Osteocyte (in vitro differentiated cells): ENCODE results near the gene C15orf40. TPM values are rescaled to one million over a fixed set of nuclear protein-coding genes. Genes with fewer than 3 reads are reported as not detected.

Experiments used
- DNase-seq: peaks from one replicate; pipeline ENCODE4 v3.0.0; 2021; ENCODE audit warnings: mixed read lengths; ENCODE audit not compliant: unreplicated experiment; ENCODE audit errors: extremely low spot score
- H3K27ac Mint-ChIP-seq: one replicate; pipeline ENCODE4 v1.8.0; 2021; ENCODE audit warnings: mild to moderate bottlenecking, mixed read lengths; ENCODE audit not compliant: unreplicated experiment
- H3K27me3 Mint-ChIP-seq: one replicate; pipeline ENCODE4 v1.8.0; 2021; ENCODE audit warnings: mixed read lengths; ENCODE audit not compliant: unreplicated experiment
- H3K36me3 Mint-ChIP-seq: one replicate; pipeline ENCODE4 v1.8.0; 2021; ENCODE audit warnings: mixed read lengths; ENCODE audit not compliant: unreplicated experiment
- H3K4me1 Mint-ChIP-seq: one replicate; pipeline ENCODE4 v1.8.0; 2021; ENCODE audit warnings: mixed read lengths; ENCODE audit not compliant: unreplicated experiment
- H3K4me3 Mint-ChIP-seq: one replicate; pipeline ENCODE4 v1.8.0; 2021; ENCODE audit warnings: mild to moderate bottlenecking, moderate library complexity, mixed read lengths; ENCODE audit not compliant: unreplicated experiment
- H3K9me3 Mint-ChIP-seq: one replicate; pipeline ENCODE4 v1.8.0; 2021; ENCODE audit warnings: mixed read lengths; ENCODE audit not compliant: unreplicated experiment
- total RNA-seq: library from RNA; stranded (reverse); gene quantifications from 2 replicates; pipeline ENCODE4 v1.2.1, GENCODE V29; 2021
- TF ChIP-seq, protein P1 (sequence below): fragments of 200-600 bp; sonication (generic); IDR thresholded peaks from 2 replicates; pipeline ENCODE4 v1.5.0; 2021; ENCODE audit warnings: antibody characterized with exemption, mild to moderate bottlenecking, moderate library complexity

The C15orf40 gene
- total RNA-seq, 1 donor from 2014 or later = 24.5 TPM

DNA sequence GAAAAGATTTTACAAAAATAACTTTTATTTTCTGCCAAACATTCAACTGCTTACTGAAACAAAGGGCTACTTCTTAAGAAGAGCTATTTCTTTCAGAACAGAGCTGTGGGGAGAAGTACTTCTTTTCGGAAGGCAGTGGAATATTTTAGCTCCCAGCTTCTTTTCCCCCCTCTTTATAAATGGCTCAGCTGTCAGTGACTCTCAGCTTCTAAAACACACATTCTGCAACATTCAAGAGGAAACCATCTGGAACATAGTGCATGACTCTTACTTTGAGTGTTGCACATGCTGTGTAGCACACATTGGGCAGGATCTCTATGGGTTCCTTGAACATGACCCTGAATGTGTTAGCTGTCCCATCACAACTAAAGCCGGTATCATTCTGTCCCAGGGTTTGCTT is 7.0 kb upstream of the C15orf40 start:
- no peak overlapping the region for H3K27ac Mint-ChIP-seq
- no peak overlapping the region for H3K4me3 Mint-ChIP-seq
- H3K27me3 Mint-ChIP-seq = no peaks in the 10 kb centered on the region
- DNase-seq = no peak
- H3K36me3 Mint-ChIP-seq = peaks cover 15% of the 10 kb centered on the region
- TF ChIP-seq, protein P1, sequence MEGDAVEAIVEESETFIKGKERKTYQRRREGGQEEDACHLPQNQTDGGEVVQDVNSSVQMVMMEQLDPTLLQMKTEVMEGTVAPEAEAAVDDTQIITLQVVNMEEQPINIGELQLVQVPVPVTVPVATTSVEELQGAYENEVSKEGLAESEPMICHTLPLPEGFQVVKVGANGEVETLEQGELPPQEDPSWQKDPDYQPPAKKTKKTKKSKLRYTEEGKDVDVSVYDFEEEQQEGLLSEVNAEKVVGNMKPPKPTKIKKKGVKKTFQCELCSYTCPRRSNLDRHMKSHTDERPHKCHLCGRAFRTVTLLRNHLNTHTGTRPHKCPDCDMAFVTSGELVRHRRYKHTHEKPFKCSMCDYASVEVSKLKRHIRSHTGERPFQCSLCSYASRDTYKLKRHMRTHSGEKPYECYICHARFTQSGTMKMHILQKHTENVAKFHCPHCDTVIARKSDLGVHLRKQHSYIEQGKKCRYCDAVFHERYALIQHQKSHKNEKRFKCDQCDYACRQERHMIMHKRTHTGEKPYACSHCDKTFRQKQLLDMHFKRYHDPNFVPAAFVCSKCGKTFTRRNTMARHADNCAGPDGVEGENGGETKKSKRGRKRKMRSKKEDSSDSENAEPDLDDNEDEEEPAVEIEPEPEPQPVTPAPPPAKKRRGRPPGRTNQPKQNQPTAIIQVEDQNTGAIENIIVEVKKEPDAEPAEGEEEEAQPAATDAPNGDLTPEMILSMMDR = no peak
- peaks cover 5% of the 10 kb centered on the region for H3K4me1 Mint-ChIP-seq
- H3K9me3 Mint-ChIP-seq = no peaks in the 10 kb centered on the region

DNA sequence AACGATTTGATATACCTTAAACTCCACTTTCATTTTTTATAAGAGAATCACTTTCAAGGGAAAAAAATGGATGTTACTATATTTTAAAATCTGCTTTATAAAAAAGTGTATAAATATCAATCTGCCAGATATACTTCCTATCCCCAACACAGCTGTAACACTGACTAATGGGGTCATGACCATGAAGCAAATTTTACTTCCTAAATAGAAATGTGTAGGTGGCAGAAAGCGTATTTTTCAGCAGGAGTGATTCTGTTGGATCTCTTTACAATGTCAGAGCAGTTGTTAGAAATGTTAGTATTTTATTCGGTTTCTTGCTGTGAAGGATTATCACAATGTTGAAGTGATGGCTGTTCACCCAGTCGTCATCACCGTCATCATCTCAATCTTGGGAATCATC is 5.5 kb upstream of the C15orf40 start:
- peaks cover 15% of the 10 kb centered on the region for H3K36me3 Mint-ChIP-seq
- H3K27ac Mint-ChIP-seq = no peak overlapping the region
- no peak for DNase-seq
- no peak overlapping the region for H3K4me3 Mint-ChIP-seq
- H3K4me1 Mint-ChIP-seq = peaks cover 16% of the 10 kb centered on the region
- H3K9me3 Mint-ChIP-seq = no peaks in the 10 kb centered on the region
- TF ChIP-seq, protein P1 = no peak
- H3K27me3 Mint-ChIP-seq = no peaks in the 10 kb centered on the region

DNA sequence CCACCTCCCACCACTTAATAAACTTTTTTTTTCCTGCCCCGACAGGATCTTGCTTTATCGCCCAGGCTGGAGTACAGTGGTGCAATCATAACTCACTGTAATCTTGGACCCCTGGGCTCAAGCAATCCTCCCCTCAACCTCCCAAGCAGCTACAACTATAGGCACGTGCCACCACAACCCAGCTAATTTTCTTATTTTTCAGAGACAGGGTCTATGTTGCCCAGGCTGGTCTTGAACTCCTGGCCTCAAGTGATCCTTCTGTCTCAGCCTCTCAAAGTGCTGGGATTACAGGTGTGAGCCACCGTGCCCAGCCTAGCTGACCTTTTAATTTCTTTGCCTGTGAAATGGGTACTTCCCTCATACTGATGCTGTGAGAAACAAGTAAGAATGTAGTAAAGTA is 3.9 kb upstream of the C15orf40 start:
- TF ChIP-seq, protein P1 = no peak
- Mint-ChIP-seq H3K4me1 (peaks cover 26% of the 10 kb centered on the region), H3K27ac (no peak overlapping the region), H3K9me3 (no peaks in the 10 kb centered on the region), H3K27me3 (no peaks in the 10 kb centered on the region), H3K36me3 (peaks cover 14% of the 10 kb centered on the region), H3K4me3 (no peak overlapping the region)
- no peak for DNase-seq

DNA sequence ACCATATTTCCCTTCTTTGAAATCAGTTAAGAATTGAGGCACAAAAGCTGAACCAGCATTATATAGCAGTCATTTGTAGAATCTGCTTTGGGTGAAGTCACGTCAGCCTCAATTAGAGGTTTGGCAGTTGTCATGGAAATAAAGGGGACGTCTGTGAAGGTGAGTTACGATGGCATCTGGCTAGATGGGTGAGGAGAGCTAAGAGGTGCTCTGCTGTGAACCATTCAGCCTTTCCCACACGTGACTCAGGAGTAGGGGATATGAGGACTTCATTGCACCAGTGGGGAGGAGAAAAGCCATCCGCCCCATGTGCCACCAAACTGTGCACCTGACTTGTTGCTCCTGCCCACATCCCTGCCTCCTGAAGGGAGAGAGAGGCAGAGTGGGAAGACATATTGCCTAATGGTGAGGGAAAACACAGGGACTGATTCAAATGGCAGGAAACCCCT is 2.8 kb upstream of the C15orf40 start:
- Mint-ChIP-seq H3K36me3 (peaks cover 11% of the 10 kb centered on the region), H3K4me1 (peaks cover 35% of the 10 kb centered on the region), H3K4me3 (no peak overlapping the region), H3K9me3 (no peaks in the 10 kb centered on the region), H3K27me3 (no peaks in the 10 kb centered on the region), H3K27ac (no peak overlapping the region)
- TF ChIP-seq, protein P1 = no peak
- DNase-seq = no peak

DNA sequence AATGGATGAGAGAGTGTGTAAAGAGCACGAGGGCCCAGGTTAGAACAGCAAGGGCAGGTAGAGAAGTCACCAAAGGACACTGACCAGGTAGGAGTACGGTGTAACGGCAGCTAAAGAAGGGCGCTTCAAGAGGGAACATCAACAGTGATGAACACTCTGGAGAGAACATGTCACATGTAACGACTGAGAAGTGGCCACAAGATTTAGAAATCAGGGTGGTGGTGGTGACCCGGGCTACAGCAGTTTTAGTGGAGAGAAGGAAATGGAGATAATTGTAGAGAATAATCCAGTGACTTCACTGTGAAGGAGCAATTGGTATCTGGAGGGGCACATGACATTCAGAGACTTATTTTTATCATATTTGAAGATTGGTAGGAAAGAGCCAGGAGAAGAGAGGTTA is 1.2 kb upstream of the C15orf40 start:
- TF ChIP-seq, protein P1 = no peak
- no peak for DNase-seq
- Mint-ChIP-seq H3K4me3 (peak overlapping the region; percentile 91), H3K27ac (no peak overlapping the region), H3K36me3 (peaks cover 12% of the 10 kb centered on the region), H3K4me1 (peaks cover 35% of the 10 kb centered on the region), H3K9me3 (no peaks in the 10 kb centered on the region), H3K27me3 (no peaks in the 10 kb centered on the region)
